Upper lobe of right lung (tissue), 1 donor: Measurements from ENCODE around the gene TPSAB1. TPM values are rescaled to one million over a fixed set of nuclear protein-coding genes. Genes with fewer than 3 reads are reported as not detected.

ENCODE experiments used
- ATAC-seq: fragments of 200-7000 bp; cut with Tn5 transposase; one replicate; pipeline ENCODE4 v1.9.1; 2020; ENCODE audit warnings: mild to moderate bottlenecking, moderate library complexity
- DNase-seq: peaks from one replicate; pipeline ENCODE4 v3.0.0-alpha.2; 2020
- H3K27ac ChIP-seq: fragments of 200-600 bp; one replicate; pipeline ENCODE4 v1.8.0; 2022
- H3K27me3 ChIP-seq: fragments of 200-600 bp; one replicate; pipeline ENCODE4 v1.8.0; 2022; ENCODE audit warnings: mild to moderate bottlenecking
- H3K36me3 ChIP-seq: fragments of 200-600 bp; one replicate; pipeline ENCODE4 v1.8.0; 2022
- H3K4me1 ChIP-seq: fragments of 200-600 bp; one replicate; pipeline ENCODE4 v1.8.0; 2022
- H3K4me3 ChIP-seq: fragments of 200-600 bp; one replicate; pipeline ENCODE4 v1.8.0; 2022; ENCODE audit warnings: mild to moderate bottlenecking
- H3K9me3 ChIP-seq: fragments of 200-600 bp; one replicate; pipeline ENCODE4 v1.8.0; 2022
- intact Hi-C: fragments of 100-400 bp; cut with DNase I; formaldehyde crosslinking; loops from one replicate; pipeline ENCODE4 v1.11.0; 2022
- total RNA-seq: library from RNA; stranded (reverse); fragmentation: NEBNext Ultra II Directional; extraction: Animal tissue kit (Norgen Biotek cat#: 25700); gene quantifications from one replicate; pipeline ENCODE4 v1.2.1, GENCODE V29; 2021
- TF ChIP-seq, protein P1 (sequence below): fragments of 200-600 bp; IDR thresholded peaks from one replicate; pipeline ENCODE4 v1.8.0; 2022; ENCODE audit warnings: antibody characterized with exemption
- donor health status: DM: no; HTN: yes; CAD: no; lungs with severe emphysema.

The TPSAB1 gene
- total RNA-seq, 1 donor from 2014 or later = 122 TPM

DNA sequence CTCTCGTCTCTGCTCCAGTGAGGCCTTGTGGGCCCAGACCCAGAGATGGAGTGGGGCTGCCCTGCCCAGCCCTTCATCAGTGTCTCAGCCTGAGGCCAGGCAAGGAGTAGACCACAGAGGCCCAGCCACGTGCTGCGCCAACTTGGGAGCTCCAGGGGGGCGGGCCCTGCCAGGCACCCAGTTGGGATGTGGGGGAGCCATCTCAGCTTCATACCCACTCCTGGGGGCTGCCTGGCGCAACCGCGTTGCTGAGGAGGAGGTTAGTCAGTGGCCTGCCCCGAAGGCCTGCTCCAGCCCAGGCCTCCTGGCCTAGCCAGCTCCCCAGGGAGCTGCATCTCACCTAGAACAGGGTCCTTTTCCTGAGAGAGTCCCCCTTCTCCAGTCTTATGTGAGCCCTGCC lies 27.3 kb upstream of the TPSAB1 start:
- H3K4me1 ChIP-seq = no peaks in the 10 kb centered on the region
- no peak for ATAC-seq

GRCh38 chr16:1213796-1214372 lies 26.6 kb upstream of the TPSAB1 start:
- TF ChIP-seq, protein P1, sequence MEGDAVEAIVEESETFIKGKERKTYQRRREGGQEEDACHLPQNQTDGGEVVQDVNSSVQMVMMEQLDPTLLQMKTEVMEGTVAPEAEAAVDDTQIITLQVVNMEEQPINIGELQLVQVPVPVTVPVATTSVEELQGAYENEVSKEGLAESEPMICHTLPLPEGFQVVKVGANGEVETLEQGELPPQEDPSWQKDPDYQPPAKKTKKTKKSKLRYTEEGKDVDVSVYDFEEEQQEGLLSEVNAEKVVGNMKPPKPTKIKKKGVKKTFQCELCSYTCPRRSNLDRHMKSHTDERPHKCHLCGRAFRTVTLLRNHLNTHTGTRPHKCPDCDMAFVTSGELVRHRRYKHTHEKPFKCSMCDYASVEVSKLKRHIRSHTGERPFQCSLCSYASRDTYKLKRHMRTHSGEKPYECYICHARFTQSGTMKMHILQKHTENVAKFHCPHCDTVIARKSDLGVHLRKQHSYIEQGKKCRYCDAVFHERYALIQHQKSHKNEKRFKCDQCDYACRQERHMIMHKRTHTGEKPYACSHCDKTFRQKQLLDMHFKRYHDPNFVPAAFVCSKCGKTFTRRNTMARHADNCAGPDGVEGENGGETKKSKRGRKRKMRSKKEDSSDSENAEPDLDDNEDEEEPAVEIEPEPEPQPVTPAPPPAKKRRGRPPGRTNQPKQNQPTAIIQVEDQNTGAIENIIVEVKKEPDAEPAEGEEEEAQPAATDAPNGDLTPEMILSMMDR = no peak
- DNase-seq (no peak), ATAC-seq (no peak)
- H3K4me3 ChIP-seq = no peak overlapping the region
- H3K36me3 ChIP-seq = no peaks in the 10 kb centered on the region
- no peaks in the 10 kb centered on the region for H3K4me1 ChIP-seq
- H3K27ac ChIP-seq = no peak overlapping the region
- intact Hi-C loops = no loop called here
- H3K27me3 ChIP-seq = no peaks in the 10 kb centered on the region
- no peaks in the 10 kb centered on the region for H3K9me3 ChIP-seq

More for the DNA sequence above, 27.3 kb upstream of the TPSAB1 start:
- Histone ChIP-seq H3K27ac (no peak overlapping the region), H3K27me3 (no peaks in the 10 kb centered on the region), H3K36me3 (no peaks in the 10 kb centered on the region), H3K9me3 (no peaks in the 10 kb centered on the region), H3K4me3 (no peak overlapping the region)
- TF ChIP-seq, protein P1 = no peak
- intact Hi-C loops = no loop called here
- DNase-seq = no peak

DNA sequence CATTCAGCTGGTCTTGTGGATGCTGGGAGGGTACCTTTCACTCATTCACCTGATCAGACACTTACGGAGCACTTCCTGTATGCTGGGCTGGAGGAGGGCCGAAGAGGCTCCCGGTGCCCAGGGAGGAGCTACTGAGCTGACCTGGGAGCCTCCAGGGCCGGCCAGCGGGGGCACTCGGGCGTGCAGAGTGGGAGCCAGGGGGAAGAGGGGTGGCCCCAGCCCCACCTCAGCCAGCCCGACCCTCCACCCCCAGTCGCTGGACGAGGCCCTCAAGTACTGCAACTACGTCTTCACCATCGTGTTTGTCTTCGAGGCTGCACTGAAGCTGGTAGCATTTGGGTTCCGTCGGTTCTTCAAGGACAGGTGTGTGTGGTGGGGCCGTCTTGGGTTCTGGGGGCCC lies 25.8 kb upstream of the TPSAB1 start:
- ATAC-seq (no peak), DNase-seq (no peak)
- TF ChIP-seq, protein P1 = no peak
- Histone ChIP-seq H3K4me1 (no peaks in the 10 kb centered on the region), H3K27ac (no peak overlapping the region), H3K27me3 (no peaks in the 10 kb centered on the region), H3K9me3 (no peaks in the 10 kb centered on the region), H3K36me3 (no peaks in the 10 kb centered on the region), H3K4me3 (no peak overlapping the region)
- intact Hi-C loops = no loop called here

- intact Hi-C loops = no loop called here
- Histone ChIP-seq H3K27ac (no peak overlapping the region), H3K9me3 (no peaks in the 10 kb centered on the region), H3K27me3 (no peaks in the 10 kb centered on the region), H3K36me3 (no peaks in the 10 kb centered on the region), H3K4me3 (no peak overlapping the region), H3K4me1 (no peaks in the 10 kb centered on the region)
- ATAC-seq = no peak
- no peak for DNase-seq
- TF ChIP-seq, protein P1 = no peak
Observed at GRCh38 chr16:1215574-1216295, 24.8 kb upstream of the TPSAB1 start.

GRCh38 chr16:1216296-1216619 lies 24.2 kb upstream of the TPSAB1 start:
- no peaks in the 10 kb centered on the region for H3K36me3 ChIP-seq
- TF ChIP-seq, protein P1 = no peak
- no peaks in the 10 kb centered on the region for H3K4me1 ChIP-seq
- intact Hi-C loops = no loop called here
- no peak for DNase-seq
- no peak for ATAC-seq
- no peak overlapping the region for H3K4me3 ChIP-seq
- no peaks in the 10 kb centered on the region for H3K9me3 ChIP-seq
- H3K27ac ChIP-seq = no peak overlapping the region
- no peaks in the 10 kb centered on the region for H3K27me3 ChIP-seq
